ENCODE data around the gene SATB2. TPM values are rescaled to one million over a fixed set of nuclear protein-coding genes. Genes with fewer than 3 reads are reported as not detected.

SATB2 gene
- total RNA-seq, 1 donor from 2014 or later, result 1.2 TPM

DNA sequence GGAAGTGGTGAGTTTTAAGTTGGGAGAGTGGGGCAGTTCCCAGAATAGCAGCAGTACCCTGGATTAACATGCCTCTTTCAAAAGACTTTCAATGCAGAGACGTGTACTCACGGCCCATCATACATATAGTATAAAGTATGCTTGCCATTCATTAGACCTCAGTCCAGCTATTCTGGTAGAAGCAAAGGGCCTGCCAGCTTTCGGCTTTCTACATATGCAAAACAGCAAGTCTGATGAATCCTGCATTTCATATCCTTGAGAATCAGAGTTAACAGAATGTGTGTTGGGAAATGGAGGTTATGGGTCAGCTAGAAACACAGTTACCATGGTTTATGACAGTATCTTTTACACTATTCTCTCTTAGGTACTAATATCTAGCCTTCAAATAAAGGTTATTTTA is 27.5 kb downstream of the SATB2 start:
- Histone ChIP-seq H3K4me3 (no peak overlapping the region), H3K27ac (no peak overlapping the region), H3K36me3 (peaks cover 0 to 3% of the 10 kb centered on the region in 2 donors), H3K4me1 (no peaks in the 10 kb centered on the region), H3K9me3 (no peaks in the 10 kb centered on the region), H3K27me3 (no peaks in the 10 kb centered on the region)
- intact Hi-C loops (cut with DNase I), result no loop called here
- no peak for DNase-seq (ENCODE audit: low spot score in 2 of 2)
- TF ChIP-seq, protein P1, sequence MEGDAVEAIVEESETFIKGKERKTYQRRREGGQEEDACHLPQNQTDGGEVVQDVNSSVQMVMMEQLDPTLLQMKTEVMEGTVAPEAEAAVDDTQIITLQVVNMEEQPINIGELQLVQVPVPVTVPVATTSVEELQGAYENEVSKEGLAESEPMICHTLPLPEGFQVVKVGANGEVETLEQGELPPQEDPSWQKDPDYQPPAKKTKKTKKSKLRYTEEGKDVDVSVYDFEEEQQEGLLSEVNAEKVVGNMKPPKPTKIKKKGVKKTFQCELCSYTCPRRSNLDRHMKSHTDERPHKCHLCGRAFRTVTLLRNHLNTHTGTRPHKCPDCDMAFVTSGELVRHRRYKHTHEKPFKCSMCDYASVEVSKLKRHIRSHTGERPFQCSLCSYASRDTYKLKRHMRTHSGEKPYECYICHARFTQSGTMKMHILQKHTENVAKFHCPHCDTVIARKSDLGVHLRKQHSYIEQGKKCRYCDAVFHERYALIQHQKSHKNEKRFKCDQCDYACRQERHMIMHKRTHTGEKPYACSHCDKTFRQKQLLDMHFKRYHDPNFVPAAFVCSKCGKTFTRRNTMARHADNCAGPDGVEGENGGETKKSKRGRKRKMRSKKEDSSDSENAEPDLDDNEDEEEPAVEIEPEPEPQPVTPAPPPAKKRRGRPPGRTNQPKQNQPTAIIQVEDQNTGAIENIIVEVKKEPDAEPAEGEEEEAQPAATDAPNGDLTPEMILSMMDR (IDR thresholded peaks at IDR 0.05), result no peak

DNA sequence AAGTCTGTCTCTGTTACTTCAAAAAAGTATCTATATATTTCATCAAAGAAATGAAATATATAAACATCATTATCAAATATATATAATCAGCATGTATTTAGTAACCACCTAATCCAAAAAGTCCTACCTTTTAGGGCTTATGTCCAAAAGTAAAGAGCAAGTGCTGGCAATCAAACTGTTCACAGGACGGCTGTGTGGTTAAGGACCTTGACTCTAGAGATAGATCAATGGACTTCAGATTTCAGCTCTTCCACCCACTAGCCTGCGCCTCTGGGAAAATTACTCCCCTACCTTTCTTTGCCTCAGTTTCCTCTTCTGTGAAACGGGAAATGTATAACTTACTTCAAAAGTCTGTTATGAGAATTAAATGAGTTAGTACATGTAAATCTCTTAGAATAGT is 29.4 kb downstream of the SATB2 start:
- H3K36me3 ChIP-seq, result peaks cover 0 to 3% of the 10 kb centered on the region in 2 donors
- H3K27ac ChIP-seq, result no peak overlapping the region
- H3K4me1 ChIP-seq, result no peaks in the 10 kb centered on the region
- no peaks in the 10 kb centered on the region for H3K9me3 ChIP-seq
- DNase-seq (ENCODE audit: low spot score in 2 of 2), result no peak
- TF ChIP-seq, protein P1 (IDR thresholded peaks at IDR 0.05), result no peak
- intact Hi-C loops (cut with DNase I), result no loop called here
- H3K27me3 ChIP-seq, result no peaks in the 10 kb centered on the region
- H3K4me3 ChIP-seq, result no peak overlapping the region

DNA sequence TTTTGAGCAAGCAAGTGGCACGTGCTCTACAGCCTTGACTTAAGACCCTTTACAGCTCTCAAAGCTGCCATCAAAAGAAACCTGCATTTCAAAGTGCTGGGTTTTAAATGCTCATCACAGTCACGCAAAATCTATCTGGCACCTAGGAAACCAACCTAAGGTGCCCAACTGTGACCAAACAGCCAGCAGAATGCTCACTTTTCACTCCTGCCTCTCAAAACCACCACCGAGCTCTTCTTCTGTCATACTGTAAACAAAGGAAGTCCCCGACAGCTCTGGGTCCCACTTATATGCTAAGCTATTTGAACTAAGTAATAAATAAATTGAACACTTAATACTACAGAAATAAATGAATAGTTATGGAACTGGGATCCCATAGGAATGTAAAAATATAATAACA is 33.6 kb downstream of the SATB2 start:
- TF ChIP-seq, protein P1 (IDR thresholded peaks at IDR 0.05), result no peak
- no peak for DNase-seq (ENCODE audit: low spot score in 2 of 2)
- no peaks in the 10 kb centered on the region for H3K27me3 ChIP-seq
- no peak overlapping the region for H3K27ac ChIP-seq
- no peaks in the 10 kb centered on the region for H3K4me1 ChIP-seq
- no peaks in the 10 kb centered on the region for H3K9me3 ChIP-seq
- intact Hi-C loops (cut with DNase I), result no loop called here
- peaks cover 0 to 4% of the 10 kb centered on the region in 2 donors for H3K36me3 ChIP-seq
- H3K4me3 ChIP-seq, result no peak overlapping the region

DNA sequence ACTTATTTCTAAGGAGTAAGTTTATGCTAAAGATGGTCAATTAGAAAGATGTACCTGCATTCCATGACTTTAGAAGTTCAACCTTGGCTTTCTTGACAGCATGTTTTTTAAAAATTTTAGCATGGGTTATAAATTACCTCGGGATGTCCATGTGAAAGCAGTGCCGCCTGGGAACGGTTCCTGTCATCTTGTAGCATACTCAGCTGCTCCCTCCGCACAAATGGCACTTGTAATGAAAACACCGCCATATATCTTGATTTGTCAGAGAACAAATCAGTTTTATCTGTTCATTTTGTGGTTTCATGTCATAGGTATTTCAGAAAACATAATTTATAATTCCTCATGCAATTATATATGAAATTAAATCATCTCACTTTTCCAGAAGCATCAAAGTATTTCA is 38.3 kb downstream of the SATB2 start:
- no peak for DNase-seq (ENCODE audit: low spot score in 2 of 2)
- no peaks in the 10 kb centered on the region for H3K4me1 ChIP-seq
- no peak overlapping the region for H3K4me3 ChIP-seq
- TF ChIP-seq, protein P1 (IDR thresholded peaks at IDR 0.05), result no peak
- intact Hi-C loops (cut with DNase I), result no loop called here
- H3K27me3 ChIP-seq, result no peaks in the 10 kb centered on the region
- H3K36me3 ChIP-seq, result peaks cover 0 to 4% of the 10 kb centered on the region in 2 donors
- H3K9me3 ChIP-seq, result no peaks in the 10 kb centered on the region
- no peak overlapping the region for H3K27ac ChIP-seq

DNA sequence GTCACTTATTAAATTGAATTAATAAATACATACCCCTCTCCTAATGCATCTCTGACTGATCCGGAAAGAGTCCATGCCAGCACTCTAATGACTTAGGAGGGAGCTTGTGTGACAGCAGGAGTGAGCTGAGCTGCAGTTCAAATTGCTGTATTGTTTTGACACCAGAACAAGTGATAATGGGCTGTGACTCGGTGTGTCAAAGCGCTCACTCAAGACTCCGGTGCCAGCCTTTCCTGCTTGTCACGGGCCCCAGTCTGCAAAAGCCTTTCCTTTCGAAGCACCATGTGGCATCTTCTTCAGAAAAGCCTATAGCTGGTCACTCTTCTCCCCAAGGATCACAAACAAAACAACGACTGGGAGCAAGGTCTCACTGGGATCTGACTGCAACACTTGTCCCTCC is 43.3 kb downstream of the SATB2 start:
- no peaks in the 10 kb centered on the region for H3K9me3 ChIP-seq
- TF ChIP-seq, protein P1 (IDR thresholded peaks at IDR 0.05), result no peak
- intact Hi-C loops (cut with DNase I), result no loop called here
- no peak for DNase-seq (ENCODE audit: low spot score in 2 of 2)
- H3K4me1 ChIP-seq, result no peaks in the 10 kb centered on the region
- no peak overlapping the region for H3K4me3 ChIP-seq
- no peaks in the 10 kb centered on the region for H3K27me3 ChIP-seq
- H3K27ac ChIP-seq, result no peak overlapping the region
- H3K36me3 ChIP-seq, result no peaks in the 10 kb centered on the region

DNA sequence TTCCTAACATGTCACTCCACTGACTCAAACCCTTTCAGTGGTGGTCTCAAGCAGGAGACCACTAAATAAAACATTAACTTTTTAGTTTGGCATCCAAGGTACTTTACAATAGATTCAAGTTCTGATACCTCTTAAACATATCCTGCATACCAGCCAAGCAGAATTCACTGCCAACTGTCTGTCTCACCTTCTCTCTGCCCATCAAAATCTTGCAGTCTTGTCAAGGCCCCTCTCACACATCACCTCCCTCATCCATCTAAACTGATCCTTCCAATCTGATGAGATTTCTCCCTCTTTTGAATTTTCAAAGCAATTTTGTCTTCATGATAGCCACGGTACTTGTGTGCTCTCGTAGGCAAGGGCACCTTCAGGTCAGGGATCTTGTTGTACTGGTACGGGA is 43.7 kb downstream of the SATB2 start:
- H3K4me3 ChIP-seq, result no peak overlapping the region
- TF ChIP-seq, protein P1 (IDR thresholded peaks at IDR 0.05), result no peak
- no peaks in the 10 kb centered on the region for H3K36me3 ChIP-seq
- no peaks in the 10 kb centered on the region for H3K27me3 ChIP-seq
- H3K9me3 ChIP-seq, result no peaks in the 10 kb centered on the region
- H3K27ac ChIP-seq, result no peak overlapping the region
- DNase-seq (ENCODE audit: low spot score in 2 of 2), result no peak
- intact Hi-C loops (cut with DNase I), result no loop called here
- no peaks in the 10 kb centered on the region for H3K4me1 ChIP-seq

All from ascending aorta (tissue), 2 donors.